Stimulated activated CD4-positive, alpha-beta T cell treated with anti-CD3 and anti-CD28 coated beads, Interleukin-4, amount 100 ng/mL, for 4 hours (primary cell): ENCODE measurements around the gene GGTLC2.
"Not testable (repeated sequence)": the region's sequence is repeated elsewhere in the genome, so short reads cannot be mapped to it uniquely, and the experiment has no call there.

Source experiments
- DNase-seq, 2 experiments: peaks; one replicate each; pipeline ENCODE4 v3.0.0-alpha.2; 2020

GGTLC2 gene

DNA sequence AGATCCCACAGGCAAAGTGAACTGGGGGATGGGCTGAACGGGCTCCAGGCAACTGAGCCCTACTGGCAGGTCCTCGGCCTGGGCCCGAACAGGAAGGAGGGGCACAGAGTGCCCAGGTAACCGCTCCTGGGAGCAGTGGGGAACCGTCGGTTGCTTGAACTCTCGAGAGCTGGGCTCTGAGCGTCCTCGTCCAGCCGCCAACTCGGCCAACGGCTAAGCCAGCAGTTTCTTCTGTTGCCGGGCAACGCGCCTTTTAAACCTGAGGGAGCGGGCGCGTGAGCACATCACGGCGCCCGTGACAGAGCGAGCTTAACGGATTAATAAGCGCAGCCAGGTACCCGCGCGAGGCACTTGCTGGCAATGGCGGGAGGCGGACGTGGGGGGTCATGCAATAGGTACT, at the start of gene GGTLC2:
Gene GGTLC2 (plus strand): TSS at position 301 of the 400 bp plus-strand sequence. CDS start 1,732 bp downstream, outside the sequence.
- not testable (repeated sequence) for DNase-seq

- no peak for DNase-seq
These were observed 49.2 kb upstream of the GGTLC2 start for GRCh38 chr22:22595001-22595835.

- no peak for DNase-seq
These were observed 46.3 kb upstream of the GGTLC2 start for GRCh38 chr22:22598144-22598543.

DNA sequence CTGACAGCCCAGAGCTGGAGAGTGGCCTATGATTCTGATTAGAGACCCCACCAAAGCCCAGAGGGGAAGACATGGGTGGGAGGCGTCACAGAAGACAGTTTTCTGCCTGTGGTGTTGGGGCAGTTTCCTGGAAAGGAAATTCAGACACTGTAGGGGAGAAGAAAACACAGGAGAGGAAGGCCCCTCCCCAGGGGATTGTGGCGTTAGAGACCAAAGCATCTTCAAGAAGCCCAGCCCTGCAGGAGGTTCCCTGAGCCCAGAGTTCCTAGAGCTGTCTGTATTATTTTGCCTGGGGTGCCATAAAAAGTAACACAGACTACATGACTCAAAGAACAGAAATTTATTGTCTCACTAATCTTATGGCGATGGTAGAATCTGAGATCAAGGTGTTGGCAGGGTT, 45.2 kb upstream of the GGTLC2 start:
- DNase-seq = no peak

- no peak for DNase-seq
These were observed 43.7 kb upstream of the GGTLC2 start for GRCh38 chr22:22600531-22601261.

GRCh38 chr22:22603470-22603947, 40.9 kb upstream of the GGTLC2 start:
- DNase-seq = no peak

- no peak for DNase-seq
These were observed 39.9 kb upstream of the GGTLC2 start for GRCh38 chr22:22604326-22605073.

DNA sequence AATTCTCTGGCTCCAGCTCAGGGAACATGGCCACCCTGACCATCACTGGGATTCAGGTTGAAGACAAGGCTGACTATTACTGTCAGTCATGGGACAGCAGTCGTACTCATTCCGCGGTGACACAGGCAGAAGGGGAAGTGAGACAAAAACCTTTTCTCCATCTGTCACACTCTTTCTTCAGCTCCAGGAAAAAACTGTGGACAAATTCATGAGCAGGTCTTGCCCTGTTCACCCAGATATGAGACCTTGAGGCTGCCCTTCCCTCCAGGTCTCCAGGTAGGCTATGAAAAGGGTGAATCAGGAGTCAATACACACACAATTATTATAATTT, 39.4 kb upstream of the GGTLC2 start:
- no peak for DNase-seq

GRCh38 chr22:22608022-22608421, 36.4 kb upstream of the GGTLC2 start:
- not testable (repeated sequence) for DNase-seq

- DNase-seq = no peak
These were observed 35.1 kb upstream of the GGTLC2 start for GRCh38 chr22:22609291-22609690.

GRCh38 chr22:22612516-22612915, 31.9 kb upstream of the GGTLC2 start:
- no peak for DNase-seq

- DNase-seq = no peak
These were observed 30.3 kb upstream of the GGTLC2 start for GRCh38 chr22:22614065-22614464.

GRCh38 chr22:22616636-22617035, 27.8 kb upstream of the GGTLC2 start:
- peak in 1 of 2 experiments; percentile 22 for DNase-seq

- DNase-seq = no peak
These were observed 26.0 kb upstream of the GGTLC2 start for GRCh38 chr22:22618448-22618847.

DNA sequence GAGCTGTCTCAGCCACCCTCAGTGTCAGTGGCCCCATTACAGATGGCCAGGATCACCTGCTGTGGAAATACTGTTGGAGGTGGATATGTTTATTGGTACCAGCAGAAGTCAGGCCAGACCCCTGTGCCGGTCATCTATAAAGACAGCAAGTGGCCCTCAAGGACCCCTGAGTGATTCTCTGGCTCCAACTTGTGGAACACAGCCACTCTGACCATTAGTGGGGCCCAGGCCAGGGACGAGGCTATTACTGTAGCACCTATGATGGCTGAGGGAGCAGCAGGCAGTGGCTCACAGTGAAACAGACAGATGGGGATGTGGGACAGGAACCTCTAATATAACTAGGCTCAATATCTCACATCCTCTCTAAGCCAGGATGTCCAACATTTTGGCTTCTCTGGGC, 25.5 kb upstream of the GGTLC2 start:
- DNase-seq = no peak

DNA sequence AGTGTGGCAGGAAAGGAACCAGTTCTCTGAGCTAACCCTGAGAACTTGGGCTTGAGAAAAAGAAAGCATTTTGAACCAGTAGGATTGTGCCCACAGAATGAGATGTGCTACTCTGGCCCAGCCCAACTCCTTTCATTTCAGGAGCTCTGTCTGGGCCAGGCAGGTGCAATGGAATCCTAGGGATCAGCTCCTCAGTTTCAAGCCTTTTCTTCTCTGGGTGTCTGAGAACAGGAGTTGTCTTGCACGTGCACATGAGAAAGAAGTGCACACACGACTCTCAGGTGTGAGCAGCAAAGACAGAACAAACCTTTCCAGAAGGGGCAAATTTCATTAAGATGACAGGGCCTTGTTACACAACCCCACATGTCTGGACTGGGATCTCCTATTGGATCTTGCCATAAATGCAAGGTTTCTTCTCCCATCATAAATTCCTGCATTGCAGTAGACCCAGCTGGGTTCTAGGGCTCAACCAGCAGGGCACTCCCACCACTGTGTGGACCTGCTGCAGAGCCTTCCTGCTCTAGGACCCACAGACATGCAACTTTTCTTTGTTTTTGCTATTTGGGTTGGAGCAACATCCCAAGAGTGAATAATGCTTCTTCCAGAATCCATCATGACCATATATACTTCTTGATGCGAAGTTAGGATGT, 24.5 kb upstream of the GGTLC2 start:
- no peak for DNase-seq

GRCh38 chr22:22628546-22629495, 15.6 kb upstream of the GGTLC2 start:
- DNase-seq = not testable (repeated sequence)

GRCh38 chr22:22631223-22631652, 13.2 kb upstream of the GGTLC2 start:
- DNase-seq = not testable (repeated sequence)

DNA sequence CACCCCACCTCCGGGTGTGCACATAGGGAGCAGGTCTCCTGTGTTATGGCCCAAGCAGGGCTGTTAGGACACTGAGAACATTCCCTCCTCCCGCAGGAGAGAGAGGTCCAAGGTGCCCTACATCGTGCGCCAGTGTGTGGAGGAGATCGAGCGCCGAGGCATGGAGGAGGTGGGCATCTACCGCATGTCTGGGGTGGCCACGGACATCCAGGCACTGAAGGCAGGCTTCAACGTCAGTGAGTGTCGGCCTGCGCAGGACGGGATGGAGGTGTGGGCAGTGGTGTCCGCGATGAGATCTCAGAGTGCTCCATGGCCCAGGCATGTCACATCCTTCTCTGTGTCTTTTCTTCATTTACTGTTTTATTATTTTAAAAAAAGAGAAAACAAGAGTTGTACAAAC, 12.2 kb upstream of the GGTLC2 start:
- not testable (repeated sequence) for DNase-seq

DNA sequence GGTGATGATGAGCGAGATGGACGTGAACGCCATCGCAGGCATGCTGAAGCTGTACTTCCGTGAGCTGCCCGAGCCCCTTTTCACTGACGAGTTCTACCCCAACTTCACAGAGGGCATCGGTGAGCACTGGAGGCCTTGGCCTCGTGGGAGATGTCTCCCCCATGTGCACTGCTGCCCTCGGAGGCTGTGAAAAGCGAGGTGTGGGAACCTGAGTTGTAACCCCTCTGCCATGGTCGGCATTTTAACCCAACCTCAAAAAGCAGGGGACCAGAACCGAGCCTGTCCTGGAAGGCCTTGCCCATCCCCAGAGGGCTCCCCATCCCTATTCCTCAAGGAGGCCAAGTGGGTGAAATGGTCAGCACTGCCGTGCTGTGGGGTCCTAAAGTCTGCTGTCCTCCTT, 10.9 kb upstream of the GGTLC2 start:
- not testable (repeated sequence) for DNase-seq

- not testable (repeated sequence) for DNase-seq
These were observed 8.2 kb upstream of the GGTLC2 start for GRCh38 chr22:22636260-22636659.
